Measurements from ENCODE around the gene AGXT2. TPM values are rescaled to one million over a fixed set of nuclear protein-coding genes. Genes with fewer than 3 reads are reported as not detected.
A peak's percentile ranks its signal among the peaks of the same experiment; 100 is the strongest.

The AGXT2 gene, protein sequence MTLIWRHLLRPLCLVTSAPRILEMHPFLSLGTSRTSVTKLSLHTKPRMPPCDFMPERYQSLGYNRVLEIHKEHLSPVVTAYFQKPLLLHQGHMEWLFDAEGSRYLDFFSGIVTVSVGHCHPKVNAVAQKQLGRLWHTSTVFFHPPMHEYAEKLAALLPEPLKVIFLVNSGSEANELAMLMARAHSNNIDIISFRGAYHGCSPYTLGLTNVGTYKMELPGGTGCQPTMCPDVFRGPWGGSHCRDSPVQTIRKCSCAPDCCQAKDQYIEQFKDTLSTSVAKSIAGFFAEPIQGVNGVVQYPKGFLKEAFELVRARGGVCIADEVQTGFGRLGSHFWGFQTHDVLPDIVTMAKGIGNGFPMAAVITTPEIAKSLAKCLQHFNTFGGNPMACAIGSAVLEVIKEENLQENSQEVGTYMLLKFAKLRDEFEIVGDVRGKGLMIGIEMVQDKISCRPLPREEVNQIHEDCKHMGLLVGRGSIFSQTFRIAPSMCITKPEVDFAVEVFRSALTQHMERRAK
- total RNA-seq: not detected

GRCh38 chr5:35047785-35048404, at the start of gene AGXT2:
Gene AGXT2, minus strand, starts transcription at chr5:35047949. Its CDS starts 57 bp downstream, at chr5:35047892.
- no peak for DNase-seq (ENCODE audit: low spot score)

- DNase-seq (ENCODE audit: low spot score): no peak
Measured at GRCh38 chr5:35096932-35097331, 49.2 kb upstream of the AGXT2 start.

DNA sequence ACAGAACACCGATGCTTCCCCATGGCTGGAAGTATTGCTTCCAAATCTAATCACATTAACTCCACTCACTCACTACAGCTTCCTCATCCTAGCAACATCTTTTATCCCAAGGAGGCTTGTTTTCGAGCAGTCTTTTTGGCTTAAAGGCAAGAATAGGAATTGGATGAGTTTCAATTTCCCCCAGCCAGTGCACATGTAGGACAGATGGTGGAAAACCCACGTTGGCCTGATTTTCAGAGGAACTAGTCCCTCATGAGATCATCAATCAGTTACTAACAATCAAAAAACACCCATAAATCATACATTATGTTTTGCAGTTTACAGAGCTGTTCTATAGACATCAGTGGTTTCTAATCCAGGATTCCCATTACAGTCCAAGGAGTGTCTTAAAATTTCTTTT, 48.5 kb upstream of the AGXT2 start:
- no peak for DNase-seq (ENCODE audit: low spot score)

DNA sequence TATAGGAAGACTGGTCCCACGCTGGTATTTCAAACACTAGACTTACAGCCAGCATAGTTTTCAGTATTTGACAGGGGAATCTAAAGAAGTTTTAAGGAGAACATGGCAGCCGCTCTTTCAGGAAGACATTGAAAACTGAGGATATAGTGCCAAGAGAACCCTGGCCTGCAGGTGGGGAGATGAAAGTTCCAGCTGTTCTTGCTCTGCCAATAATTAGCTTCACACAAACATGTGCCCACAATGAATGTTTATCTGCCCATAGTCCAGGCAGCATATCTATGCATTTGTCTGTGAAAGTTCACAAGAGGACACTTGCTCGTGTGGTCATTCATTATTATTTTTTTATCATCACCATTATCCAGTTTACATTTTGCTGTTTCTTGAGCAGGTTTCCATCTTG, 47.6 kb upstream of the AGXT2 start:
- no peak for DNase-seq (ENCODE audit: low spot score)

DNA sequence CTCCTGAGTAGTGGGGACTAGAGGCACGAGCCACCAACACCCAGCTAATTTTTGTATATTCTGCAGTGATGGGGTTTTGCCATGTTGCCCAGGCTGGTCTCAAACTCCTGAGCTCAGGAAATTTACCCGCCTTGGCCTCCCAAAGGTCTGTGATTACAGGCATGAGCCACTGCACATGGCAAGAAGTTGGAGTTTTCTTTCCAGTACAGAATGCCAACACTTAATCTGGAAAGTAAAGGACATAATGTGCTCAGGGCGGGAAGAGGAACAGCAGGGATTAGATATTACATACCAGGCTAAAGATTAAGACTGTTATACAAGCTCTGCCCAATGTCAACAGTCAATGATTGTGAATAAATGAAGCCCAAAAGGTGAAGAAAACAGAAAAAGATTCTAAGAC, 47.2 kb upstream of the AGXT2 start:
- DNase-seq (ENCODE audit: low spot score): no peak

- DNase-seq (ENCODE audit: low spot score): no peak
Measured at GRCh38 chr5:35092703-35093102, 45.0 kb upstream of the AGXT2 start.

DNA sequence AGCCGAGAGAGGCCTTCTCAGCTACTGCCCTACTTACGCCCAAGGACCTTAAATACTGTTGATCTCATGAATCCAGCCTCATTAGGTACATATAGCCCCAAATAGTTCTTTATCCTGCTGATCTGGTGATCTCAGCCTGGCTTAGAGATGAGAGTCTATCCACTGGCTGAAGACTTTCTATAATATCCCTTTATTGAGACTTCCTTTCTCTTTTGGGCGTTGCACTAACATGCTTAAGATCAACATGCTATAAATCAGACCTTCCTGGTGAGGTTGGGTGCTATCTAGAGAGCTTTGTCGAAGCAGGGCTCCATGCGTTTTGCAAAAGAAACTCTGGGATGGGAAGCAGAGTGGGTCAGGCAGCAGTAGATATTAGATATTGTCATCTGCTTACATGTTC, 44.0 kb upstream of the AGXT2 start:
- DNase-seq (ENCODE audit: low spot score): no peak

- peak; percentile 60 for DNase-seq (ENCODE audit: low spot score)
Measured at GRCh38 chr5:35089334-35090314, 41.9 kb upstream of the AGXT2 start.

DNA sequence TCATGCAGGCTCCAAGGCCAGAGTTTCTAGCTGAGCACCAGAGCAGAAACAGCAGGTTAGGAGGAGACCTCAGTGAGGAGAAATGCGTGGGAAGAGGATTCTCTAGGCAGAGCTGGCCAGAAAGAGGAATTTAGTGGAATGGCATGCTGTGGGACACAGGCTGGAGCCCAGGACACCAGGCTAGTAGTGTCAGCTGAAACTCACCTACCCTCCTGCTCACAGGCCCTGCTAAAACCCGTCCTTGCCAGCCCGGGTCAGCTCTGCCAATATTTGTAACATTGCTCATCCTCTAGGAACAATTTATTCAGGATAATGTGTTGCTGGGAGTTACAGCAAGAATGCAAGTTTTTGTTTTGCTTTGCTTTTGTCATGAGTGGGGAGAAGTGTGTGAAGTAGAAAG, 40.2 kb upstream of the AGXT2 start:
- no peak for DNase-seq (ENCODE audit: low spot score)

DNA sequence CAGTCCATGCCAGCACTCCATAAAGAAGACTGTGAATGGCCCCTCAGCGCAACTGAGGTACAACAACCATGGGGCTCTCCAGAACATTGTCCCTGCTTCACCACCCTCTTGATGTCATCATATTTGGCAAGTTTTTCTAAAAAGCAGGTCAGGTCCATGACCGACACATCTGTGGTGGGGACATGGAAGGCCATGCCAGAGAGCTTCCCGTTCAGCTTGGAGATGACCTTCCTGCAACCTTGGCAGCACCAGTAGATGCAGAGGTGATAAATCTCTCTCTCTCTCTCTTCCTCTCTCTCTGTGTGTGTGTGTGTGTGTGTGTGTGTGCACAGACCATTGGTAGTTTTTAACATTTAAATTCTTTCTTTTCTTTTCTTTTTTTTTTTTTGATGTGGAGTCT, 35.4 kb upstream of the AGXT2 start:
- DNase-seq (ENCODE audit: low spot score): no peak

- no peak for DNase-seq (ENCODE audit: low spot score)
Measured at GRCh38 chr5:35082530-35082929, 34.8 kb upstream of the AGXT2 start.

GRCh38 chr5:35081134-35081533, 33.4 kb upstream of the AGXT2 start:
- no peak for DNase-seq (ENCODE audit: low spot score)

DNA sequence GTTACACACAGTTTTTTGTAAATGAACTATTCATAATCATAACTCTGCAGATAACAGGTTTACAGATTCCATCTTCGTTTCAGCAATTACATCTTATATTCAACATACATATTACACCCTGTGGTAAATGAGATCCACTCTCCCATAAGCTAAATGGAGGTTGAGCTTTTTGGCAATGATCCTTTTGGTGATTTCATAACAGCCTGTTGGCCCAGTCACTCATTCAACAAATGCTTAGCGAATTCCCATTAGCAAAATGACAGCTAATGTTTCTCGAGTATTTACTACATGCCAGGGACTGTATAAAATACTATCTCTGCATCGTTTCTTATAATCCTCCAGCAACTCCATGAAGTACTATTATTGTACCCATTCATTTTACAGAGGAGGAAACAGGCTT, 25.4 kb upstream of the AGXT2 start:
- no peak for DNase-seq (ENCODE audit: low spot score)

DNA sequence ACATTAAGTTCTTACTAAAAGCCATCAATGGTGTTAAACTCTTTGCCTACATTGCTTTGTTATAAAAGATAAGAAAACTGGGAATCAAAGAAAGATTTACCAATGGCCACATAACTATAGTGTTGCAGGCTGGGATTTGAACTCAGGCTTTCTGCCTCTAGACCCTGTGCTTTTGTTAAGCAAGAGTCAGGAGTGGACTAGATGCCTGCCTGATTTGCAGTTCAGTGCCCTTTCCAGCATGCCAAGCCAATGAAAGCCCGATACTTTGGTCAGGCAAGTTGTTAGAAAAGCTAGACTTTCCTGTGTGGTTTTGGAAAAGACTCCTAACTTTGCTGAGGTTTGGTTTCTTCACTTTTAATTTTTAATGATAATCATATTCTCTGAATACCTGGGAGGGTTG, 21.4 kb upstream of the AGXT2 start:
- DNase-seq (ENCODE audit: low spot score): no peak

GRCh38 chr5:35067985-35068384, 20.2 kb upstream of the AGXT2 start:
- no peak for DNase-seq (ENCODE audit: low spot score)

DNA sequence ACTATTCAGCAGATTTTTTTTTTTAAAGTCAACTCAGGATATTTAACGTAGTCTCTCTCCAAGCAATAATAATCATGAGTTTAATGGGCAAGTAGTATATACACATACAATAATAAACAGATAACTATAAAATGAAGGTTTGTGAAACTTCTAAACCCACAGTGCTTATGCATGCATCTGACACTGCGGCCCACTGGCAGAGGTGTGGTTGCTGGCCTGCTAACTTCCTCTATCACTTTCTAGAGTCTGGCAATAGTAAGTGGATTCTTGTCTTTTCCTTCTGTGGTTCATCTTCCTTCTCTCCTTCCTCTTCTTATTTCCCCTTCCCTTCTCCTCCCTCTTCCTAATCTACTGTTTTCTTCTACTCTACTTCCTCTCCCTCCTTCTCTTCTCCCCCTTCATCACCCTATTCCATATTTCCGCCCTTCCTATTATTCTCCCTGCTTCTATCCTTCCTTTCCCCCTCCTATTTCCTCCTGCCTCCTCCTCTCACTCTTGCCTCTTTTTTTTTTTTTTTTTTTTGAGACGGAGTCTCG, 18.6 kb upstream of the AGXT2 start:
- DNase-seq (ENCODE audit: low spot score): no peak

- no peak for DNase-seq (ENCODE audit: low spot score)
Measured at GRCh38 chr5:35063414-35063813, 15.7 kb upstream of the AGXT2 start.

- no peak for DNase-seq (ENCODE audit: low spot score)
Measured at GRCh38 chr5:35061211-35061770, 13.5 kb upstream of the AGXT2 start.

- no peak for DNase-seq (ENCODE audit: low spot score)
Measured at GRCh38 chr5:35060236-35060635, 12.5 kb upstream of the AGXT2 start.

DNA sequence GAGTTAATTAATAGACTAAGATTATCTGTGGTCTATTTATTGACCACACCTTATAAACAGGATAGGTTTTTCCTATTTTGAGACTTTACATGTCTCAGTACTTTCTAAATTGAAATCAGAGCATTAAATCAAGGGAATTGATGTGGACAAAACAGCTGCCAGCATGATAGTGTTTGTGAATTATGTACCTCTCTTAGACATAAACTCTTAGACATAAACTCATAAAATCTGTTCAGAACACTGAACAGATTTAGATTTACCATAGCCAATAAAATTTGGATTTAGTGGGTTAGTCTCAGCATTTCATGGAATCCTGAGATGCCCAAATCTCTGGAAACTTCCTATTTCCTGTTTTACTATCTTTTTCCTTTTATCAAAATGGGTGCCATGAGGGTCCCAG, 11.5 kb upstream of the AGXT2 start:
- DNase-seq (ENCODE audit: low spot score): no peak

DNA sequence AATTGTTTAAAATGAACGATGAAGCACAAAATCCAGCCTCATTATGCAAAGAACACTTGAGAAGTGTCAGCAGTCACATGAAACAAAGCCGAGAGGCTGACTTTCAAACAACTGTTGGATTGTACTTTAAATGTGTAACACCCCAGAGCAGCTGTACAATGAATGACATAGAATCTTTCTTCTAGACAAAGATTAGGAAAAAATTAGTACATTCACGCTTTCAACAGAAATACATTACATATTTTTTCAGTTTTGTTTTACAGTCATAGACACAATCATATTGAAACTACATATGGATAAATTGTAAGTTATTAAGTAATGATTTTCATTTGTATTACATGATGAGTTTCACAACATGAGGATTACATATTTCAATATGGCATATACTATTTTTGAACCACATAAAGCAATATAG, 10.6 kb upstream of the AGXT2 start:
- no peak for DNase-seq (ENCODE audit: low spot score)

DNA sequence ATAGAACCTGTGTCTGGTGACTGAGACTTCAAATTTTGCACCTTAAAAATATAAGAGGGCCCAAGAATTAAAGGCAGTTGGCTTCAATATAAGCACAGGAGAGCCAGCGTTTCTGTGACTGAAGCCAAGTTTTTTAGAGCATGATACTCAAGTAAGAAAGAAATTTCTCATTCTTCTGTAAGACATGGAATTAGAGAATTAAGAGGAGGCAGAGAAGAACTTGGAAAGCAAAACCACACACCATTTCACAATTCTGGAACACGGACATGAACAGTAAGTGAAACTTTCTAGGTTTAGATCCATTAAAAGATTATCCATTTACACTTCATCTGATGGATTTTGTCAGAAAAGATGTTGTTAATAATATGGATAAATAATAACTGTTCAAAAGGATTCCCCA, 8.9 kb upstream of the AGXT2 start:
- no peak for DNase-seq (ENCODE audit: low spot score)
